DMS53 treated with DMSO at 0.1 percent for 48 hours (cell line): ENCODE results near the gene LUC7L2.
"Not testable (repeated sequence)": the region's sequence is repeated elsewhere in the genome, so short reads cannot be mapped to it uniquely, and the experiment has no call there.

Source experiments
- DNase-seq: peaks from one replicate; lab custom pipeline; 2025; ENCODE audit not compliant: unreplicated experiment; lab: John Stamatoyannopoulos, UW

The LUC7L2 gene

DNA sequence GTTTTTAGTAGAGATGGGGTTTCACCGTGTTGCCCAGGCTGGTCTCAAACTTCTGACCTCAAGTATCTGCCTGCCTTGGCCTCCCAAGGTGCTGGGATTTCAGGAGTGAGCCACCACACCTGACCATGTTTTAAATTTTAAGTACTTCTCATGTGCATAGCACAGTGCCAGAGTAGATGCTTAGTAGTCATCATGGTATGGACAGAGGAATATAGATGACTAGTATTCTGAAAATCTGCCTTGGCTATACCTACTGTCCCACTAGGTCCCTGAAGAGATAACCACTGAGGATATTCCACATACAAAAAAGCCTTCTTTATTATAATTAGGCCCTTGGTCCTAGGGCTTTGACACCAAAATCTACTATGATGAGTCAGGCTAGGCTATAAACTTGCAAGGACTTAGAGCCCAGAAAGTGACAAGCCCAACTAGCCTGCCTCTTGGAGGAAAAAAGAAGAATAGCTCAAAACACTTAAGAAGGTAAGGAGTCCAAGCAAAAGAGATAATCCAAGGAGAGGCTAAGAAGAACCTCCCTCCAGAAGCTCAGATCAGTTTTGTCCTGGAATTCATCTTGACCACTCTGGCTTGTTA, 34.0 kb downstream of the LUC7L2 start:
- DNase-seq = no peak

DNA sequence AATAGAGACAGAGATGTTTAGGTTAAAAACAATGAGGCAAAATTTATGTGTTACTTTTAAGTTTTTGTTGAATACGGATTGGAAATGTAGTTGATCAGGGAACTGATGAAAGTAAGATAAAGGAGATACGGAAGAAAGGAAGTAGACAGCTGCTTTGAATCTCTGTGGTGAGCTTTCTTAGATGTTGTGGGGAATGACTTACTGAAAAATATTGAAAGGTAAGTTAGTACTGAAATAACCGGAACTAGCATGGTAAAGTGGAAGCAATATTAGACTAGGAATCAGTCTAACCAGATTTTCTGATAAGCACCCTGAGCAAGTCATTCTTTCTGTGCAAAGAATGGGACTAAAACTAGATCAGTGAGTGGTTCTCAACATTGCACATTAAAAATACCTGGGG, 34.8 kb downstream of the LUC7L2 start:
- DNase-seq = no peak

DNA sequence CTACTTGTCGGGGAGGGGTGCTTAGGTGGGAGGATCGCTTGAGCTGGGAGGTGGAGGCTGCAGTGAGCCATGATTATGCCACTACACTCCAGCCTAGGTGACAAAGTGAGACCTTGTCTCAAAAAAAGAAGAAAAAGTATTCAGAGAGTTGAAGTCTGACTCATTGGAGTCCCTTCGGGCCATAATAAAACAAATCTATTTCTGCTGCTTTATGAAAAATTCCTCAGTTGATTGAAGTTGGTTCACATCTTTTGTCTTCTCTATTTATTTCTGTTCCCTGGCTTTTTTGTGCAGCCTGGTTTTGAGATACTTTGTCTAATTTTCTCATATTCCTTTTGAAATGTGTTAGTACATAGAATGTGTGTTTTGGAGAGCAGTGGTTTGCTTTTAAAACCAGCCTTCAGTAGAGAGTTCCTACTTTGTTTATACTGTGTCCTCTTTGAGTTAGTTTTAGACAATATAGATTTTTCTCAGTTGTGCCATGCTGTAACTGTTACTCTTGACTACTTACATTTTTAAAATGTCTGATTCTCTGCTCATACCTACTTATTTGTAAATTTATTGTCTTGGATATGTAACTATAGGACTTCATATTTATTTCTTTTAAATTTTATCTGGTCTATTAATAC, 36.7 kb downstream of the LUC7L2 start:
- no peak for DNase-seq

DNA sequence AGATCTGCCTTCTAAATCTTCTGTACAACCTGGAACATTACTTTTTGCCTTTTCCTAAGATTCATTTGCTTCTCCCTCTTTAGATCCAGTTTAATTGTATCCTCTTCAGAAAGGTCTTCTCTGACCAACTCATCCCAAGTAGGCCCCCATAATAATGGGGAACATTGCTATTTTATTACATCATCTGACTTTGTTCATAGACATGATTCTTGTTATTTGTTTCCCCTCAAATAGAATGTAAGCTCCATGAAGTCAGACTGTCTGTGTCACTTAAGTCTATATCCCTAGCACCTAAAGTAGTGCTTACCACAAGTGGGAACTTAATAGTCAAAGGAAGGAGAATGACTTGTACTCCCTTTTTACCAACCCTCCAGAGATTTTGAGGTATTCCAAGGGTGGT, 37.5 kb downstream of the LUC7L2 start:
- DNase-seq = no peak

DNA sequence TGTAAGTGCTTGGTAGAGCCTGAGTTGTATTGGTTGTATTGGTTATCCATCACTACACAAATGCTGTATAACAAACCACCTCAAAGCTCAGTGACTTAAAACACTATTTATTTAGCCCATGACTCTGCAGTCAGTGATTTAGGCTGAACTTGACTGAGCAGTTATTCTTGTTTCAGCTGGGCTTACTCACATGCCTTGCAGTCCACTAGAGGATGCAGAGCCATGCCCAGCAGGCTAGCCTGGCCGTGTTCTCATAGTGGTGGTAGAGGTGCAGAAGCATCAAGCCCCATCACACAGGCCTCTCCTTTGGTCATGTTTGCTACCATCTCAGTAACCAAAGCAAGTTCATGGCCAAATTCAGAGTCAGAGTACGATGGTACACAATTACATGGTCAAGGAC, 43.9 kb downstream of the LUC7L2 start:
- no peak for DNase-seq

DNA sequence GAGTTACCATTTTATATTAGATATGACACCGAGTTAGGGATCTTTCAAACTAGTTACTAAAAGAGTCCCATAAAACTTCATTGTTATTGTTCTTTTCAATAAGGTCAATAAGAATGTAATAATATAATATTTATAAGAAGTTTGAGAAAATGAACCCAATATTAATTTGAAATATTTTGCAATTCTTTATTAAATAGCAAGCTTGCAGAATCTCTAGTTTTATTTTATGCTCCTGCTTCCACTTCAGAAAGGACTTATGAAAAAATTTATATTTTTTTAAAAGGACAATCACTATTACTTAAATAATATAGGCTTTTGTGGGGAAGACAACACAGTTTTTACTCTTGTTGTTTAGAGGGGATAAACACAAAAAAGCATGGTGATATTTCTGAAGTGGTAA, 47.9 kb downstream of the LUC7L2 start:
- DNase-seq = no peak

DNA sequence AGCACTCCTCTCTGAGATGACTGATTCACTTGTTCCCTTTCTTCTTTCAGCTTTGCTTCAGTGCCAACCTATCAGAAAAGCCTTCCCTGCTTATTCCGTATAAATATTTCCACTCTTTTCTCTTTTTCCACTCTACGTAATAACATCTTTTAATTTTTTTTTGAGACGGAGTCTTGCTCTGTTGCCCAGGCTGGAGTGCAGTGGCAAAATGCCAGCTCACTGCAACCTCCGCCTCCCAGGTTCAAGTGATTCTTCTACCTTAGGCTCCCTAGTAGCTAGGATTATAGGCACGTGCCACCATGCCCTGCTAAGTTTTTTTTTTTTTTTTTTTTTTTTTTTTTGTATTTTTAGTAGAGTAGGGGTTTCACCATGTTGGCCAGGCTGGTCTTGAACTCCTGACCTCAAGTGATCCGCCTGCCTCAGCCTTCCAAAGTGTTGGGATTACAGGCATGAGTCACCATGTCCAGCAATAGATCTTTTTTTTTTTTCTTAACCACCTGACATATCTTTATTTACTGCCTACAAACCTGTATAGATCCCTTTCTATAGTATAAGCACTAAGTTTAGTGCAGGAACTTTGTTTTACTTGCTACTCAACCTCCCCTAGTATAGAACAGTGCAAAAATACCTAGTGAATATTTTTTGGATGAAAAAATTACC, 55.2 kb downstream of the LUC7L2 start:
- DNase-seq = not testable (repeated sequence)

DNA sequence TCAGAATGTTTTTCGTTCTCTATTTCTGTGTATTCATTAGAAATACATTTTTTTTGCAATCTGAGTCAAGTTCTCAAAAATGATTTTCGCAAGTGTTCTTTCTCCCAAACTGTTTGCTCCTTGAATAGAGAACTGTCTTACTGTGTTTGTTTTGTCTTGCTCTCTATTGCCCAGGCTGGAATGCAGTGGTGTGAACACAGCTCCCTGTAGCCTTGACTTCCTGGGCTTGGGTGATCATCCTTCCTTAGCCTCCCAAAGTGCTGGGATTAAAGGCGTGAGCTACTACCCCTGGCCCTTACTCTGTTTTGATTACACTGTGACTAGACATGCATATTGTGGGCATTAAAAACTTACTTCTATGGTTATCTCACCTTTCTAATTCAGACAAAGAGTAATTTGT, 56.7 kb downstream of the LUC7L2 start:
- DNase-seq = no peak

DNA sequence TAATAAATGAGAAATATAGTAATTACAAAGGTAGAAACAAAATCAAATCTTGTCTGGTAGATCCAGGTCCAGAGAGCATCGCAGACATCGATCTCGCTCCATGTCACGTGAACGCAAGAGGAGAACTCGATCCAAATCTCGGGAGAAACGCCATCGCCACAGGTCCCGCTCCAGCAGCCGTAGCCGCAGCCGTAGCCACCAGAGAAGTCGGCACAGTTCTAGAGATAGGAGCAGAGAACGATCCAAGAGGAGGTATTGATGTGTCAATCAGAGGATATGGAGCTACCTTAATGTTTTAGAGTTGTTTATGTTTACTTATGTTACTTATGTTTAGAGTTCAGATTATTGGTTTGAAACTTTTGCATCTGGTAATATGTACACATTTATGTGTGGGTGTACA, 57.8 kb downstream of the LUC7L2 start:
- no peak for DNase-seq

DNA sequence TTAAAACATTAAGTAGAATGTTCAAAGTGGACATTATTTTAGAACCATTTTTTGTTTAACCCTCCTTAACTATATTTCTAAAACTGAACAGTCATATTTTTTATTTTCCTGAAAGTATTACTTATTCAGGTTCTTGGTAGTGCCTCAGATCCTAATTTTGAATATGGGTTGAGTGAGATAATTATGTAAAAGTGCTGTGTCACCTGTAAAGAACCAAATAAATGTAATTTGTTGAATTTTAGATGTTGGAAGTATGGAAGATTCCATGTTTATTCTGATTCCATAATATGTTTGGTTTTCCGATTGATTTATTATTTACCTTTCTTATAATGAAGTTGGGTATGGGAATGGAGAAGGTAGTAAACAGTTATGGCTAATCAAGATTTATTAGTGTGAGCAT, 61.4 kb downstream of the LUC7L2 start:
- no peak for DNase-seq

DNA sequence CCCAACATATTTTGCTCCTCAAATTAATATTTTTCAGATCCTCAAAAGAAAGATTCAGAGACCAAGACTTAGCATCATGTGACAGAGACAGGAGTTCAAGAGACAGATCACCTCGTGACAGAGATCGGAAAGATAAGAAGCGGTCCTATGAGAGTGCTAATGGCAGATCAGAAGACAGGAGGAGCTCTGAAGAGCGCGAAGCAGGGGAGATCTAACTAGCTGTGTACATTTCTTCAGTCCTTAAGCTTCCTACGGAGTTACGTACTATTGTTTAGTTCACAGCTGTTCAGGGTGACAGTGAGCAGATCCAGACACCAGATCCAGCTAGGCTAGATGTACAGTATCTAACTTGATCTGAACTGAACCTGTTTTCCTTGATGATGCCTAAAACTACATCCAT, 62.4 kb downstream of the LUC7L2 start:
- DNase-seq = no peak

DNA sequence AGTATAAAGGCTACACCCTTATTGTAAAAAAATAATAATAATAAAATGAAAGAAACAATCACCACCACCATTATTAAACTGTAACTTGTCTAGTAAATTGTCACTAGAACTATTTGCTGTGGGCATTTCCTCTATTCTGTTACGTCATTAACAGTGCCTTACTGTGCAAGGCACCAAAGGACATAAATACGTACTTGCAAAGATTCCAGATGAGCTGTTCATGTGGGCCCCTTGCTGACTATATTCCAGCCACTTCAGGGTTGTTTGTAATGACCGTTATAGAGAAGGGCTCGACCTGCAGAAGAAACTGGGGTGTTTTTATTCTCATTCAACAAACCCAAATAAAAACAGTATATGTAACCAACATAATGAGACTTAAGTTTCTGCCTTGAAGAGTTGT, 63.4 kb downstream of the LUC7L2 start:
- DNase-seq = no peak

DNA sequence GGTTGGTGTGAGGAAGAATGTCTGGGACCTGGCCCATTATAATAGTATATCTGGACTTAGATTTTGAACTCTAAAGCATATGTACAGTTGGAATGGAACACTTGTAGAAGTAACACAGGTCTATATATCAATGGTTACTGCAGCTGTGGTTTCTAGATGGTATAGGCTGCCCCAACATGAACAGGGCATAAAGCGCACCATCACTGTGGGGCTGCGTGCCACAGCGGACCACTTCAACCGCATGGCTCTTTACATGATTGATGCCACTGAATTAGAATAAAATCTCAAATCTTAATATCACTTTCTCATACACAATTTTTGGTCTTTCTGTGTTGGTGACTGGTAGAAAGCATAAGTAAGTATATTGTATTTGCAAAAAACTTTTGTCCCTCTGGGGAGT, 64.3 kb downstream of the LUC7L2 start:
- no peak for DNase-seq

DNA sequence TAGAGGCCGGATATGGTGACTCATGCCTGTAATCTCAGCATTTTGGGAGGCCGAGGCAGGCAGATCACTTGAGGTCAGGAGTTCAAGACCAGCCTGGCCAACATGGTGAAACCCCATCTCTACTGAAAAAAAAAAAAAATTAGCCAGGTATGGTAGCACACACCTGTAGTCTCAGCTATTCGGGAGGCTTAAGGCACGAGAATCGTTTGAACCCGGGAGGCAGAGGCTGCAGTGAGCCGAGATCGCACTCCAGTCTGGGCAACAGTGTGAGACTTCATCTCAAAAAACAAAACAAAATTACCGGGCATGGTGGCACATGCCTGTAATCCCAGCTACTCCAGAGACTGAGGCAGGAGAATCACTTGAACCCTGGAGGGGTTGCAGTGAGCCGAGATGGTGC, 66.0 kb downstream of the LUC7L2 start:
- not testable (repeated sequence) for DNase-seq

DNA sequence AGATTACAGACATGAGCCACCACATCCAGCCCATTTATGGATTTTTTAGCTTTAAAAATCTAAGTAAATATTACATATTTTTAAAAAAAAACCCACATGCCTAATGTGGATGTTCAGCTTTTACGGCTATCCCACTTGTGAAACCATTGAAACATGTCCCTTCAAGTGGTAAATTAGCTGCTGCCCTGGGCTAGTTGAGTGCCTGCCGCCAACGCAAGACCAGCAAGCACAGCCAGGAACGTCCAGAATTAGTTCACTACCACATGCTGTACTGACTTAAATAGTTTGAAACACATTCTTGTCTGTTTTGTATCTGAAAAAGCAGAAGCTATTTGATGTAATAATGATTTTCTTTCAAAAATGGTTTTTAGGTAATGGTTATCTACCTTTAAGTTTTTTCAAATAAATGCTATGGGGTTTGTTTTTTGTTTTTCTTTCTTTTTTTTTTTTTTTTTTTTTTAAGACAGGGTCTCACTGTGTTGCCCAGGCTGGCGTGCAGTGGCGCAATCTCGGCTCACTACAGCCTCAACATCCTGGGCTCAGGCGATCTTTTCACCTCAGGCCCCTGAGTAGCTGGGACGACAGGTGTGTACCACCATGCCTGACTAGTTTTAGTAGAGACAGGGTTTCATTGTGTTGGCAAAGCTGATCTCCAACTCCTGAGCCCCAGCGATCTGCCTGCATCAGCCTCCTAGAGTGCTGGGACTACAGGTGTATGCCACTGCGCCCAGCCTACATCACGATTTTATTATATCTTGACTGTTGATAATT, 66.7 kb downstream of the LUC7L2 start:
- peak; percentile 83 for DNase-seq

DNA sequence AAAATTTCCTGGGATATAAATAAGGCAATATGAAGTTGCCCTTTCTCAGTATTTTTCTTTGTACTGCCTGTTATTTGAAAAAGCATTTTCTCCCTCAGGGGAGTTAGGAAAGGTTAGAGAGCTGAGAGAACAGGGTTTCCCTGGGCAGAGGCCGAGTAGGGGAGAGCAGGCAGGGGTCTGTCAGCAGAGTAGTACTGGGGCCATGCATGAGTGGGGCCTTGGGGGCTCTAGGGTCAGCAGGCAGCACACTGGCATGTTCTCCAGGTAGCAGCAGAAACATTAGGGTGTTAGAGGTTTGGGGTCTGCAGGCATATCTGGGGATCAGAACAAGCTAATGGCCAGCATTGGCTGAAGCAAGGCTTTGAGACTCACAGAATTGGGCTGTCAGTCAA, 67.3 kb downstream of the LUC7L2 start:
- no peak for DNase-seq

DNA sequence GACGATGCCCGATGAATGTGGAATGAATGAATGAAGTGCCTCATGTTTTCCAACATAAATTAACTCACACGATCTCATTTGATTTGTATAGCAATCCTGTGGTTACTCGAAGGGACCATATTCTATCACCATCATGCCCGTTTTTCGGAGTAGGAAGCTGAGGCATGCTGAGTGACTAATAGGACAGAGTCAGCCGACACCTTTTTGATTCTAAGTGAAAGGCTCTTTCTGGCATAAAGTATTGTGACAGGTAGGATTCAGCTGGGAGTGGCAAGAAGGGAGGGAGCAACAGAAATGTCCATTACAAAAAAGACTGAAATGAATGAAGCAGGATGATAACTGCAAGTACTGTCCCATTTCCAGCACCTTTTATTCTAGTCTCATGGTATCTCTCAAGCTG, 68.1 kb downstream of the LUC7L2 start:
- no peak for DNase-seq

DNA sequence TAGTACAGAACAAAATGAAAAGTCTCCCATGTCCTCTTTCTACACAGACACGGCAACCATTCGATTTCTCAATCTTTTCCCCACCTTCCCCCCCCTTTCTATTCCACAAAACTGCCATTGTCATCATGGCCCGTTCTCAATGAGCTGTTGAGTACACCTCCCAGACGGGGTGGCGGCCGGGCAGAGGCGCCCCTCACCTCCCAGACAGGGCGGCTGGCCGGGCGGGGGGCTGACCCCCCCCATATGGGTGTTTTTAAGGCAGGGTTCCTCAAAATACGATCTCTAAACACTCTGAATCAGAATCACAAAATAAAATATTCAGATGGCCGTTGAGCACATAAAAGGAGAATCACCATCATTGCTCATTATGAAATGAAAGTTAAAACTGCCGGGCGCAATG, 70.0 kb downstream of the LUC7L2 start:
- DNase-seq = not testable (repeated sequence)

DNA sequence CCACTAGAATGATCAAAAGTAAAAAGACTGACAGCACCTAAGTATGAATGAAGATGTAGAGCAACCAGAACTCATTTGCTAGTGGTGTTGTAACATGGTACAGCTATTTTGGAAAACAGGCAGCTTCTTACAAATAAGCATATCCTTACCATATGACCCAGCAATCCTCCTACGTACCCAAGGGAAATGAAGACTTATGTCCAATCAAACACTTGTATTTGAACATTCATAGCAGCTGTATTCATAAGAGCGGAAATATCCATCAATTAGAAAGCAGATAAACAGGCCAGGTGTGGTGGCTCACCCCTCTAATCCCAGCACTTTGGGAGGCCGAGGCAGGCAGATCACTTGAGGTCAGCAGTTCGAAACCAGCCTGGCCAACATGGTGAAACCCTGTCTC, 70.7 kb downstream of the LUC7L2 start:
- DNase-seq = no peak

DNA sequence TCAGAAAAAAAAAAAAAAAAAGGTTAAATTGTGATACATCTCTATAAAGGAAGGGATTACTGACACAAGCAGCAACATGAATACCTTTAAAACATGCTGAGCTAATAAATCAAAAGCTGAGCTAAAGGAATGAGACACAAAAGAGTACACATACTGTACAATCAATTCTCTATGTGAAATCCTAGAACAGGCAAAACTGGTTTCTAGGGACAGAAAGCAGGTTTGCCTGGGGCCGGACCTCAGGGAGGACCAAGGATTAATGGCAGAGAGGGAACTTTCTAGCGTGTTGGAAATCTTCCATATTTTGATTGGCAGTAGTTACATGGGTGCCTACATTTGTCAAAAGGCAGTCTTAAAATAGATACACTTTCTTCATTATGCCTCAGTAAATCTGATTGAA, 71.3 kb downstream of the LUC7L2 start:
- DNase-seq = peak; percentile 83

DNA sequence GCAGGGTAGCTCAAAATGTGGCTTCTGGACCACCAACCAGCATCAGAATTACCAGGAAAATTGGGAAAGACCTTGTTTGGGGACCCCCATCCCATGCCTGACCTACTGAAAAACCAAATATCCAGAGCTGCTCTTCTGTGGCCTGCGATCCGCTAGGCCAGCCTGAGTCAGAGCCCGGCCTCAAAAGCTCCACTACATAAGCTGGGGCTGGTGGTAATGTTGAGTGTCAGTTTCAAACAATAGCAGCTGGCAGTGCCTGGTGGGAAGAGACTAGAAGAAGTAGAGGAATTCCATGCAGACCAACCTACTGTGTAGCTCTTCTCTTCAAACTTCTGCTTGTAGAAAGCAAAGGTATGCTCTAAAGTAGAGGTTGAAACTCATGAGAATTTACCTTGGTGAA, 71.8 kb downstream of the LUC7L2 start:
- peak; percentile 8 for DNase-seq

DNA sequence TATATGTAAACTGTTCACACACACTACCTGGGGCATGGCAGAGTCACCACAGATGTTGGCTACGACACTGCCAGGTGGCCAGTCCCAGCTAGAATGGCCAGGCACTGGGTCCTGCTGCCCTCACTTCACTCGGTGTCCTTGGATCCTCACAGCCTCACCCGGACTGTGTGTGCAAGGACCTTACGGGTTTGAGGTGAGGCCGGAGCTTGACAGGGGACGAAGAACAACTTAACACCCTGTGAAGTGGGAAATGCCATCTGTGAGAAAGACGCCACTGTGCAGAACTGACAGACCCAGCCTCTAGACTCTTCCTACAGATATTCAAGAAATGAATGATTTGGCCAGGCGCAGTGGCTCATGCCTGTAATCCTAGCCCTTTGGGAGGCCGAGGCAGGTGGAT, 77.1 kb downstream of the LUC7L2 start:
- DNase-seq = no peak
